ENCODE results near the gene GPSM3. TPM values are rescaled to one million over a fixed set of nuclear protein-coding genes. Genes with fewer than 3 reads are reported as not detected.

GPSM3 gene
- total RNA-seq, 1 experiment from 2014 or later: 4.8 TPM

- CTCF ChIA-PET: no interaction called here
These were observed 42.5 kb upstream of the GPSM3 start for GRCh38 chr6:32234934-32235333.

GRCh38 chr6:32226434-32226833 is 34.0 kb upstream of the GPSM3 start:
- Histone ChIP-seq H3K4me1 (ENCODE audit: insufficient read depth, low read length, poor library complexity, severe bottlenecking) (no peaks in the 10 kb centered on the region), H3K36me3 (ENCODE audit: insufficient read depth, low read length, poor library complexity, severe bottlenecking) (no peaks in the 10 kb centered on the region), H3K27ac (ENCODE audit: low read depth, low read length, poor library complexity, severe bottlenecking) (no peak overlapping the region), H3K4me3 (ENCODE audit: low read depth, low read length, poor library complexity, severe bottlenecking) (no peak overlapping the region), H3K27me3 (replicated peaks; ENCODE audit: insufficient read depth, low read depth, low read length, poor library complexity) (no peaks in the 10 kb centered on the region), H3K9me3 (ENCODE audit: low read depth, low read length, poor library complexity, severe bottlenecking) (no peaks in the 10 kb centered on the region)
- BruUV-seq (replicated peaks): no TSS peak
- POLR2A ChIA-PET (ENCODE audit: low non-redundant PET): no interaction called here
- TF ChIP-seq EZH2 (IDR thresholded peaks at IDR 0.05; ENCODE audit: borderline replicate concordance, low read depth, low read length, poor library complexity, severe bottlenecking): no peak
- TF ChIP-seq CTCF (conservative IDR thresholded peaks at IDR 0.05; ENCODE audit: low read depth, low read length): no peak
- intact Hi-C loops (cut with micrococcal nuclease; ENCODE audit: unreplicated experiment): no loop called here
- CTCF ChIA-PET: no interaction called here
- DNase-seq (ENCODE audit: low spot score): no peak

More at GRCh38 chr6:32234934-32235333, 42.5 kb upstream of the GPSM3 start:
- Histone ChIP-seq H3K4me3 (ENCODE audit: low read depth, low read length, poor library complexity, severe bottlenecking) (no peak overlapping the region), H3K27me3 (replicated peaks; ENCODE audit: insufficient read depth, low read depth, low read length, poor library complexity) (no peaks in the 10 kb centered on the region), H3K9me3 (ENCODE audit: low read depth, low read length, poor library complexity, severe bottlenecking) (no peaks in the 10 kb centered on the region), H3K4me1 (ENCODE audit: insufficient read depth, low read length, poor library complexity, severe bottlenecking) (no peaks in the 10 kb centered on the region), H3K27ac (ENCODE audit: low read depth, low read length, poor library complexity, severe bottlenecking) (no peak overlapping the region), H3K36me3 (ENCODE audit: insufficient read depth, low read length, poor library complexity, severe bottlenecking) (no peaks in the 10 kb centered on the region)
- no TSS peak for BruUV-seq (replicated peaks)
- intact Hi-C loops (cut with micrococcal nuclease; ENCODE audit: unreplicated experiment): no loop called here
- TF ChIP-seq CTCF (conservative IDR thresholded peaks at IDR 0.05; ENCODE audit: low read depth, low read length) (no peak), EZH2 (IDR thresholded peaks at IDR 0.05; ENCODE audit: borderline replicate concordance, low read depth, low read length, poor library complexity, severe bottlenecking) (no peak)
- POLR2A ChIA-PET (ENCODE audit: low non-redundant PET): no interaction called here
- DNase-seq (ENCODE audit: low spot score): no peak

GRCh38 chr6:32224696-32225095 is 32.3 kb upstream of the GPSM3 start:
- BruUV-seq (replicated peaks): no TSS peak
- ChIA-PET CTCF (no interaction called here), POLR2A (ENCODE audit: low non-redundant PET) (no interaction called here)
- Histone ChIP-seq H3K9me3 (ENCODE audit: low read depth, low read length, poor library complexity, severe bottlenecking) (no peaks in the 10 kb centered on the region), H3K36me3 (ENCODE audit: insufficient read depth, low read length, poor library complexity, severe bottlenecking) (no peaks in the 10 kb centered on the region), H3K27me3 (replicated peaks; ENCODE audit: insufficient read depth, low read depth, low read length, poor library complexity) (no peaks in the 10 kb centered on the region), H3K4me3 (ENCODE audit: low read depth, low read length, poor library complexity, severe bottlenecking) (no peak overlapping the region), H3K4me1 (ENCODE audit: insufficient read depth, low read length, poor library complexity, severe bottlenecking) (no peaks in the 10 kb centered on the region), H3K27ac (ENCODE audit: low read depth, low read length, poor library complexity, severe bottlenecking) (no peak overlapping the region)
- DNase-seq (ENCODE audit: low spot score): no peak
- TF ChIP-seq CTCF (conservative IDR thresholded peaks at IDR 0.05; ENCODE audit: low read depth, low read length) (no peak), EZH2 (IDR thresholded peaks at IDR 0.05; ENCODE audit: borderline replicate concordance, low read depth, low read length, poor library complexity, severe bottlenecking) (no peak)
- intact Hi-C loops (cut with micrococcal nuclease; ENCODE audit: unreplicated experiment): no loop called here

Data from A673 (cell line).